Prostate gland (tissue), 2 donors: ENCODE data around the gene MPZL3. TPM values are rescaled to one million over a fixed set of nuclear protein-coding genes. Genes with fewer than 3 reads are reported as not detected.

Experiments
- DNase-seq: peaks from one replicate; pipeline ENCODE4 v3.0.0-alpha.2; 2019; ENCODE audit warnings: low spot score
- H3K27ac ChIP-seq, 2 donors: fragments of 200-600 bp; sonication (generic); 2 replicates each; pipeline ENCODE4 v1.5.1; 2017 to 2019
- H3K27me3 ChIP-seq: fragments of 200-600 bp; sonication (generic); replicated peaks from 2 replicates; pipeline ENCODE4 v1.5.1; 2019; ENCODE audit not compliant: insufficient read depth
- H3K36me3 ChIP-seq, 2 donors: fragments of 200-600 bp; sonication (generic); 1 replicate in 1 of 2; 2 replicates in 1 of 2; pipeline versions ENCODE4 v1.5.1 to v1.8.1; 2017 to 2019
- H3K4me1 ChIP-seq: fragments of 200-600 bp; sonication (generic); replicated peaks from 2 replicates; pipeline ENCODE4 v1.5.1; 2019
- H3K4me3 ChIP-seq, 2 donors: fragments of 200-600 bp; sonication (generic); 2 replicates each; pipeline ENCODE4 v1.5.1; 2017 to 2019
- H3K9me3 ChIP-seq: fragments of 200-600 bp; sonication (generic); 2 replicates; pipeline ENCODE4 v1.5.1; 2017
- POLR2A ChIP-seq: fragments of 450-650 bp; IDR thresholded peaks from one replicate; pipeline ENCODE4 v1.6.1; 2016; ENCODE audit warnings: antibody characterized with exemption, mild to moderate bottlenecking
- POLR2AphosphoS5 ChIP-seq: sonication (generic); formaldehyde crosslinking; IDR thresholded peaks from one replicate; pipeline ENCODE4 v1.6.1; 2017; ENCODE audit warnings: antibody characterized with exemption
- WGBS: methylation state at CpG from one replicate; pipeline ENCODE4 v1.1.5; 2018; 5-methylcytosine and 5-hydroxymethylcytosine counted together
- intact Hi-C: fragments of 100-400 bp; cut with DNase I; formaldehyde crosslinking; loops from one replicate; pipeline ENCODE4 v1.14.2; 2022
- total RNA-seq, 2 donors: library from RNA; depleted of rRNA; stranded (reverse); fragments of >200 nt; gene quantifications; one replicate each; pipeline ENCODE4 v1.1.0, GENCODE V29; 2016
- TF ChIP-seq, protein P1 (sequence below), 4 experiments: fragments of 200-600 bp in 2 of 4; fragments of 450-650 bp in 2 of 4; sonication (generic) in 2 of 4; IDR thresholded peaks; 1 replicate in 3 of 4; 2 replicates in 1 of 4; pipeline ENCODE4 v1.5.1; 2016 to 2019; ENCODE audit warnings: antibody characterized with exemption in 4 of 4, mild to moderate bottlenecking in 2 of 4, moderate library complexity in 2 of 4

The MPZL3 gene
- total RNA-seq, 2 donors from 2014 or later = 6.2 to 13.0 TPM

DNA sequence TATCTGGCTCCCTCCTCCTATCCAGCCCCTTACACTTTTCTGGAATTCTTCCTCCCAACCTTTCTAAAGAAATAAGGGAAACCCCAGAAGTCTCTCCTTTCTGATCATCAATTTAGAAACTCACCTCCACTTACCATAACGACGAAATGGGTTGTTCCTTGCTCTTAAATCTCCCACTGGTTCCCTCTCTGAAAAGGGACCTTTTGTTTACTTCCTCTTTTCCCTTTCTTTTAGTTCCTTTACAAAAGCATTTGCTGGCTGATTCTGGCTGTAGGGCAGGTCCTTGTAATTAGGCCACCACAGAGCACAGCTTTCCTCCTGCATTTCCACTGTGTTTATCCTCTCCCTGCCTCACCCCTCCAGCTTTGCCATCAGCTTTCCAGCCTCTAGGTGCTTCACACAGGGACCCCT is 39.4 kb downstream of the MPZL3 start:
- H3K4me1 ChIP-seq = no peaks in the 10 kb centered on the region
- no peaks in the 10 kb centered on the region for H3K9me3 ChIP-seq
- no peaks in the 10 kb centered on the region for H3K36me3 ChIP-seq
- H3K4me3 ChIP-seq = no peak overlapping the region
- 73% methylated on average over 2 of the region's 2 CpGs for whole genome bisulfite sequencing
- no peaks in the 10 kb centered on the region for H3K27me3 ChIP-seq
- intact Hi-C loops = no loop called here
- no peak for DNase-seq
- TF ChIP-seq, protein P1, sequence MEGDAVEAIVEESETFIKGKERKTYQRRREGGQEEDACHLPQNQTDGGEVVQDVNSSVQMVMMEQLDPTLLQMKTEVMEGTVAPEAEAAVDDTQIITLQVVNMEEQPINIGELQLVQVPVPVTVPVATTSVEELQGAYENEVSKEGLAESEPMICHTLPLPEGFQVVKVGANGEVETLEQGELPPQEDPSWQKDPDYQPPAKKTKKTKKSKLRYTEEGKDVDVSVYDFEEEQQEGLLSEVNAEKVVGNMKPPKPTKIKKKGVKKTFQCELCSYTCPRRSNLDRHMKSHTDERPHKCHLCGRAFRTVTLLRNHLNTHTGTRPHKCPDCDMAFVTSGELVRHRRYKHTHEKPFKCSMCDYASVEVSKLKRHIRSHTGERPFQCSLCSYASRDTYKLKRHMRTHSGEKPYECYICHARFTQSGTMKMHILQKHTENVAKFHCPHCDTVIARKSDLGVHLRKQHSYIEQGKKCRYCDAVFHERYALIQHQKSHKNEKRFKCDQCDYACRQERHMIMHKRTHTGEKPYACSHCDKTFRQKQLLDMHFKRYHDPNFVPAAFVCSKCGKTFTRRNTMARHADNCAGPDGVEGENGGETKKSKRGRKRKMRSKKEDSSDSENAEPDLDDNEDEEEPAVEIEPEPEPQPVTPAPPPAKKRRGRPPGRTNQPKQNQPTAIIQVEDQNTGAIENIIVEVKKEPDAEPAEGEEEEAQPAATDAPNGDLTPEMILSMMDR (IDR thresholded peaks at IDR 0.05) = no peak
- TF ChIP-seq POLR2A (no peak), POLR2AphosphoS5 (no peak)
- H3K27ac ChIP-seq = no peak overlapping the region

DNA sequence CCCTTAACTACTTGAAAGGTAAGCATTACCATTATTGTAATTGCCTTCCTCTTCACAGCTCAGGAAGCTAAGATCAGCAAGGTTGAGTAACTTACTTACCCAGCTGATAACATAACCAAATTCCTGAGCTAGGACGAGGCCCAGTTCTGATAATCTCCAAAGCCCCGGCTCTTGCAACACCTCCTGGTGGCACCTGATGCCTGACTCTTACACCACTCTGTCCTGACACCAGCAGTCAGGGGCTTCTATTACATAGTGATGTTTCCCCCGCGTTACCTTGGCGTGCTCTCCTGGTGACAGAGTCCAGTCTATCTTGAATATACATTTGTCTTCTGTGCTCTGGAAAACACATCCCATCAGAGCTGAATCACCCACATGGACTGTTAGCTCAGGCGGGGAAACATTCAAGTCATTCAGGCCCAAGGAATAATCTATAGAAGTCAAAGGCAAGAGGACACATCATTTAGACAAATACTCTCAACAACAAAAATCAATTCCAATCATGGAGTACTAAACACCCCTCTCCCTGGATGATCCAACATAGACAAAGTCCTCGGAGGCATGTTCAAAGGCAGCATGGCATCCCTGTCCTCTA is 39.9 kb downstream of the MPZL3 start:
- Histone ChIP-seq H3K36me3 (no peaks in the 10 kb centered on the region), H3K27me3 (no peaks in the 10 kb centered on the region), H3K9me3 (no peaks in the 10 kb centered on the region), H3K27ac (no peak overlapping the region), H3K4me3 (no peak overlapping the region), H3K4me1 (no peaks in the 10 kb centered on the region)
- DNase-seq = no peak
- no peak for TF ChIP-seq POLR2AphosphoS5
- no peak for TF ChIP-seq POLR2A
- TF ChIP-seq, protein P1 (IDR thresholded peaks at IDR 0.05) = no peak
- WGBS = 86% methylated on average over 7 of the region's 7 CpGs
- intact Hi-C loops = no loop called here

DNA sequence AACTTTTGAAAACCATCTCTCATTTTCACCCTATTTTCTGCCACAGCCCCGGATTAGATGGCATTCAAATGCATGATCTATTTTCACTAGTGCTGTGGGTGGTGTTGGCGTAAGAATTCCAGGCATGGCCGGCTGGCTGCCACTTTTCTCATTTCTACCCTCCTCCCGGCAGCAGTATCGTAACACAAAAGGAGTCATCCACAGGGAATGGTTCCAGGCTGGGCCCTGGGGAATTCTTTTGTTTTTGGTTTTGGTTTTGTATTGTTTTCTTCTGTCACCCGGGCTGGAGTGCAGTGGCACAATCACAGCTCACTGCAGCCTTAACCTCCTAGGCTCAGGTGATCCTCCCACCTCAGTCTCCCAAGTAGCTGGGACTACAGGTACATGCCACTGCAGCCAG is 41.2 kb downstream of the MPZL3 start:
- no peaks in the 10 kb centered on the region for H3K36me3 ChIP-seq
- H3K9me3 ChIP-seq = no peaks in the 10 kb centered on the region
- H3K27ac ChIP-seq = no peak overlapping the region
- 29% methylated on average over 6 of the region's 6 CpGs for WGBS
- H3K4me3 ChIP-seq = no peak overlapping the region
- H3K27me3 ChIP-seq = no peaks in the 10 kb centered on the region
- intact Hi-C loops = no loop called here
- no peaks in the 10 kb centered on the region for H3K4me1 ChIP-seq
- TF ChIP-seq, protein P1 (IDR thresholded peaks at IDR 0.05) = no peak
- TF ChIP-seq POLR2A (no peak), POLR2AphosphoS5 (no peak)
- no peak for DNase-seq

DNA sequence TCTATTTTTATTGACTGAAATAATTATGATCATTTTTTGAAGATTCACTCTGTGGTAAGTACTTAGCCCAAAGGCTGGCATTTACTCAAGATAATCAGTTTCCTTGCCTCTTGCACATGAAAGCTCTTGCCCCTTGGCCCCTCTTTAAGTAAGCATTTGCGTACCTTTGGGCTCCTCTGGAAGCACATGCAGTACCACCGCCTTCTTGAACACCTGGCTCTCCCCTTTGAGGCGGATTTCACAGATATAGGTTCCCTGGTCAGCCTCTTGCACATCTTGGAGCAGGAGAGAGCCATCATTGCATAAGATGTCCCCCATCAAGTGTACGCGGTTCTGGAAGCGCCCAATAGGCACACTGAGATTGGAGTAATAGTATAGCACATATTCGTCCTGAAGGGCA is 41.8 kb downstream of the MPZL3 start:
- Histone ChIP-seq H3K4me3 (no peak overlapping the region), H3K36me3 (no peaks in the 10 kb centered on the region), H3K27me3 (no peaks in the 10 kb centered on the region), H3K9me3 (no peaks in the 10 kb centered on the region), H3K4me1 (no peaks in the 10 kb centered on the region), H3K27ac (no peak overlapping the region)
- WGBS = 91% methylated on average over 7 of the region's 7 CpGs
- intact Hi-C loops = no loop called here
- TF ChIP-seq POLR2AphosphoS5 (no peak), POLR2A (no peak)
- TF ChIP-seq, protein P1 (IDR thresholded peaks at IDR 0.05) = no peak
- DNase-seq = no peak

DNA sequence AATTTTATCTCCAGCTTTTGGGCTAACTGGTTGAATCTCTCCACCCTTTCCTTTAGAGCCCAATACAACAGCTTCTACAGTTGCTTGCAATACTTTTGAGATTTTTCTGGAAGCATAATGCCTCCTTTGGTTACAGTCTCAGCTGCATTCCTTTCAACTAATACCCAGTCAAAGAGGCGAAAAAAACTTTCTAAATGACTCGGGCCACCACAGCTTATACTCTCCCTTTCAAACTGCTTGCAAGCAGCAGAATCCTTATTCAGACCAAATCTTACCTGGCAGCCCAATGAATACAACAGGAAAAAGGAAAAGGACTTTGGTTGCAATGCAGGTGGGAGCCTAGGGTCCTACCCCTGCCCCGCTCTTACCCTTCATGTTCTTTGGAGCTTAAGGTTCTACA is 43.1 kb downstream of the MPZL3 start:
- no peak overlapping the region for H3K4me3 ChIP-seq
- H3K36me3 ChIP-seq = no peaks in the 10 kb centered on the region
- no peaks in the 10 kb centered on the region for H3K27me3 ChIP-seq
- TF ChIP-seq POLR2A = no peak
- WGBS = 90% methylated on average over 3 of the region's 3 CpGs
- no peak overlapping the region for H3K27ac ChIP-seq
- intact Hi-C loops = no loop called here
- H3K9me3 ChIP-seq = no peaks in the 10 kb centered on the region
- no peaks in the 10 kb centered on the region for H3K4me1 ChIP-seq
- no peak for DNase-seq
